Measurements from ENCODE around the gene ANKRD53. TPM values are rescaled to one million over a fixed set of nuclear protein-coding genes. Genes with fewer than 3 reads are reported as not detected.

The ANKRD53 gene
- total RNA-seq, 6 donors from 2014 or later, result 0.26 to 10.5 (median 1.4) TPM

GRCh38 chr2:70988151-70988550 is 9.7 kb downstream of the ANKRD53 start:
- Histone ChIP-seq H3K36me3 (peaks cover 3 to 69% (median 58%) of the 10 kb centered on the region in 4 donors), H3K27ac (no peak overlapping the region), H3K27me3 (no peaks in the 10 kb centered on the region), H3K4me3 (no peak overlapping the region), H3K9me3 (no peaks in the 10 kb centered on the region), H3K4me1 (peaks cover 5 to 29% (median 12%) of the 10 kb centered on the region in 4 donors)
- TF ChIP-seq, protein P1, sequence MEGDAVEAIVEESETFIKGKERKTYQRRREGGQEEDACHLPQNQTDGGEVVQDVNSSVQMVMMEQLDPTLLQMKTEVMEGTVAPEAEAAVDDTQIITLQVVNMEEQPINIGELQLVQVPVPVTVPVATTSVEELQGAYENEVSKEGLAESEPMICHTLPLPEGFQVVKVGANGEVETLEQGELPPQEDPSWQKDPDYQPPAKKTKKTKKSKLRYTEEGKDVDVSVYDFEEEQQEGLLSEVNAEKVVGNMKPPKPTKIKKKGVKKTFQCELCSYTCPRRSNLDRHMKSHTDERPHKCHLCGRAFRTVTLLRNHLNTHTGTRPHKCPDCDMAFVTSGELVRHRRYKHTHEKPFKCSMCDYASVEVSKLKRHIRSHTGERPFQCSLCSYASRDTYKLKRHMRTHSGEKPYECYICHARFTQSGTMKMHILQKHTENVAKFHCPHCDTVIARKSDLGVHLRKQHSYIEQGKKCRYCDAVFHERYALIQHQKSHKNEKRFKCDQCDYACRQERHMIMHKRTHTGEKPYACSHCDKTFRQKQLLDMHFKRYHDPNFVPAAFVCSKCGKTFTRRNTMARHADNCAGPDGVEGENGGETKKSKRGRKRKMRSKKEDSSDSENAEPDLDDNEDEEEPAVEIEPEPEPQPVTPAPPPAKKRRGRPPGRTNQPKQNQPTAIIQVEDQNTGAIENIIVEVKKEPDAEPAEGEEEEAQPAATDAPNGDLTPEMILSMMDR (IDR thresholded peaks at IDR 0.05), result no peak
- no peak for TF ChIP-seq EP300 (IDR thresholded peaks at IDR 0.05)
- no peak for TF ChIP-seq POLR2A (IDR thresholded peaks at IDR 0.05)
- no peak for TF ChIP-seq POLR2AphosphoS5 (IDR thresholded peaks at IDR 0.05)
- ATAC-seq (ENCODE audit: low FRiP score in 2 of 2) (no peak), DNase-seq (peak in 1 of 2 donors; percentile 30)
- 47 to 69% methylated on average over 1 to 4 of the region's 4 CpGs for WGBS, 2 donors

- Histone ChIP-seq H3K4me3 (no peak overlapping the region), H3K27me3 (no peaks in the 10 kb centered on the region), H3K4me1 (peaks cover 13 to 38% (median 20%) of the 10 kb centered on the region in 4 donors), H3K27ac (no peak overlapping the region), H3K9me3 (no peaks in the 10 kb centered on the region), H3K36me3 (peaks cover 3 to 66% (median 58%) of the 10 kb centered on the region in 4 donors)
- DNase-seq (peak in 1 of 2 donors; percentile 5), ATAC-seq (ENCODE audit: low FRiP score in 2 of 2) (no peak)
- TF ChIP-seq POLR2AphosphoS5 (IDR thresholded peaks at IDR 0.05), result no peak
- TF ChIP-seq, protein P1 (IDR thresholded peaks at IDR 0.05), result no peak
- TF ChIP-seq EP300 (IDR thresholded peaks at IDR 0.05), result no peak
- no peak for TF ChIP-seq POLR2A (IDR thresholded peaks at IDR 0.05)
- 91 to 96% methylated on average over 16 of the region's 16 CpGs for WGBS, 2 donors
Observed at GRCh38 chr2:70988726-70989648, 10.6 kb downstream of the ANKRD53 start.

- peaks cover 3 to 66% (median 58%) of the 10 kb centered on the region in 4 donors for H3K36me3 ChIP-seq
- TF ChIP-seq POLR2AphosphoS5 (IDR thresholded peaks at IDR 0.05) (no peak), EP300 (IDR thresholded peaks at IDR 0.05) (no peak), POLR2A (IDR thresholded peaks at IDR 0.05) (no peak)
- TF ChIP-seq, protein P1 (IDR thresholded peaks at IDR 0.05), result no peak
Observed at GRCh38 chr2:70990216-70990615, 11.8 kb downstream of the ANKRD53 start.

DNA sequence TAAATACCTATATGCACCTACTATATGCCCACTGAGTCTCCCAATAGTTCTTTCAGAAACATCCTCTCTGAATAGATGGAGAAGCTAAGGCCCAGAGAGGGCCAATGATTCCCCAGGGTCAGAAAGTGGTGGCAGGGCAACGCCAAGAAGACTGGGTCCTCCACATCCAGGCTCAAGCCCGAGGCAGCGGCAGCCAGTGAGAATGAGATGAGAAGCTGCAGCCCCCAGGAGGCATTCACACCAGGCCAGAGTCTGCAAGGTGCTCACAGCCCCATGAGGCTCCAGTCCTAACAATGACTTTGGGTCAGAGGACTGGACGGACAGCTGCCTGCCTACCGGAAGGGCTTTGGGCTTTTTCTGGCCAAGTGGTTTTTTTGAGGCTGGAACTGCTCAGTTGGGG is 12.7 kb downstream of the ANKRD53 start:
- TF ChIP-seq EP300 (IDR thresholded peaks at IDR 0.05) (no peak), POLR2A (IDR thresholded peaks at IDR 0.05) (no peak), POLR2AphosphoS5 (IDR thresholded peaks at IDR 0.05) (no peak)
- TF ChIP-seq, protein P1 (IDR thresholded peaks at IDR 0.05), result no peak
- H3K36me3 ChIP-seq, result peaks cover 3 to 60% (median 51%) of the 10 kb centered on the region in 4 donors
- H3K9me3 ChIP-seq, result no peaks in the 10 kb centered on the region
- peaks cover 14 to 34% (median 19%) of the 10 kb centered on the region in 4 donors for H3K4me1 ChIP-seq
- ATAC-seq (ENCODE audit: low FRiP score in 2 of 2) (no peak), DNase-seq (peak; percentile 10 to 15)
- no peak overlapping the region for H3K27ac ChIP-seq
- no peaks in the 10 kb centered on the region for H3K27me3 ChIP-seq
- H3K4me3 ChIP-seq, result no peak overlapping the region
- 93 to 98% methylated on average over 2 to 5 of the region's 5 CpGs for WGBS, 2 donors

More at GRCh38 chr2:70990216-70990615, 11.8 kb downstream of the ANKRD53 start:
- Histone ChIP-seq H3K4me3 (no peak overlapping the region), H3K27me3 (no peaks in the 10 kb centered on the region), H3K9me3 (no peaks in the 10 kb centered on the region), H3K27ac (no peak overlapping the region), H3K4me1 (peaks cover 14 to 32% (median 19%) of the 10 kb centered on the region in 4 donors)
- DNase-seq, result no peak
- 70 to 90% methylated on average over 5 of the region's 5 CpGs for WGBS, 2 donors
- no peak for ATAC-seq (ENCODE audit: low FRiP score in 2 of 2)

Data from upper lobe of left lung (tissue), 6 donors.